Smooth muscle cell (in vitro differentiated cells): ENCODE data around the gene TAX1BP3. TPM values are rescaled to one million over a fixed set of nuclear protein-coding genes. Genes with fewer than 3 reads are reported as not detected.

ENCODE experiments used
- DNase-seq: peaks from one replicate; lab custom pipeline; 2025; ENCODE audit not compliant: unreplicated experiment; lab: John Stamatoyannopoulos, UW
- H2AFZ ChIP-seq: fragments of 200-600 bp; sonication (generic); 2 replicates; pipeline ENCODE4 v1.6.0; 2016; ENCODE audit warnings: antibody characterized with exemption, low read depth, mild to moderate bottlenecking
- H3F3A ChIP-seq: fragments of 200-600 bp; sonication (generic); 2 replicates; pipeline ENCODE4 v1.6.0; 2017; ENCODE audit warnings: antibody characterized with exemption, low read depth
- H3K27ac ChIP-seq: fragments of 200-600 bp; sonication (generic); 2 replicates; pipeline ENCODE4 v1.5.1; 2016; ENCODE audit warnings: low read depth, mild to moderate bottlenecking
- H3K27me3 ChIP-seq: fragments of 200-600 bp; sonication (generic); 2 replicates; pipeline ENCODE4 v1.6.1; 2016; ENCODE audit warnings: low read depth, mild to moderate bottlenecking
- H3K36me3 ChIP-seq: fragments of 200-600 bp; sonication (generic); 2 replicates; pipeline ENCODE4 v1.5.1; 2016; ENCODE audit warnings: low read depth
- H3K4me1 ChIP-seq: fragments of 200-600 bp; sonication (generic); 2 replicates; pipeline ENCODE4 v1.5.1; 2016; ENCODE audit warnings: low read depth
- H3K4me2 ChIP-seq: fragments of 200-600 bp; sonication (generic); 2 replicates; pipeline ENCODE4 v1.6.0; 2016; ENCODE audit warnings: mild to moderate bottlenecking
- H3K4me3 ChIP-seq: fragments of 200-600 bp; sonication (generic); 2 replicates; pipeline ENCODE4 v1.5.1; 2016; ENCODE audit warnings: mild to moderate bottlenecking
- H3K79me2 ChIP-seq: fragments of 200-600 bp; sonication (generic); 2 replicates; pipeline ENCODE4 v1.6.0; 2016; ENCODE audit warnings: low read depth, mild to moderate bottlenecking
- H3K9ac ChIP-seq: fragments of 200-600 bp; sonication (generic); 2 replicates; pipeline ENCODE4 v1.6.0; 2016; ENCODE audit warnings: low read depth
- H3K9me3 ChIP-seq: fragments of 200-600 bp; sonication (generic); replicated peaks from 2 replicates; pipeline ENCODE4 v1.5.1; 2016; ENCODE audit warnings: low read depth
- H4K20me1 ChIP-seq: fragments of 200-600 bp; sonication (generic); 2 replicates; pipeline ENCODE4 v1.6.0; 2016; ENCODE audit warnings: low read depth
- whole genome bisulfite sequencing: methylation state at CpG from one replicate; pipeline ENCODE4 v1.1.7; 2016; ENCODE audit warnings: low lambda C conversion rate; 5-methylcytosine and 5-hydroxymethylcytosine counted together
- polyA plus RNA-seq: library from polyadenylated mRNA; unstranded; fragments of >200 nt; fragmentation: Nextera tagmentation; extraction: Ambion mirVana; gene quantifications from 2 replicates; pipeline ENCODE4 v1.2.1, GENCODE V29; 2016
- total RNA-seq: library from RNA; depleted of rRNA; stranded (reverse); fragments of >200 nt; gene quantifications from 2 replicates; pipeline ENCODE4 v1.2.3, GENCODE V29; 2014
- TF ChIP-seq, protein P1 (sequence below): fragments of 200-600 bp; sonication (generic); IDR thresholded peaks from 2 replicates; pipeline ENCODE4 v1.5.1; 2017; ENCODE audit warnings: borderline replicate concordance, mild to moderate bottlenecking, antibody characterized with exemption; ENCODE audit not compliant: insufficient read depth, poor library complexity, severe bottlenecking

The TAX1BP3 gene
- total and polyA plus RNA-seq, 2 experiments from 2014 or later, result 115 to 295 TPM

DNA sequence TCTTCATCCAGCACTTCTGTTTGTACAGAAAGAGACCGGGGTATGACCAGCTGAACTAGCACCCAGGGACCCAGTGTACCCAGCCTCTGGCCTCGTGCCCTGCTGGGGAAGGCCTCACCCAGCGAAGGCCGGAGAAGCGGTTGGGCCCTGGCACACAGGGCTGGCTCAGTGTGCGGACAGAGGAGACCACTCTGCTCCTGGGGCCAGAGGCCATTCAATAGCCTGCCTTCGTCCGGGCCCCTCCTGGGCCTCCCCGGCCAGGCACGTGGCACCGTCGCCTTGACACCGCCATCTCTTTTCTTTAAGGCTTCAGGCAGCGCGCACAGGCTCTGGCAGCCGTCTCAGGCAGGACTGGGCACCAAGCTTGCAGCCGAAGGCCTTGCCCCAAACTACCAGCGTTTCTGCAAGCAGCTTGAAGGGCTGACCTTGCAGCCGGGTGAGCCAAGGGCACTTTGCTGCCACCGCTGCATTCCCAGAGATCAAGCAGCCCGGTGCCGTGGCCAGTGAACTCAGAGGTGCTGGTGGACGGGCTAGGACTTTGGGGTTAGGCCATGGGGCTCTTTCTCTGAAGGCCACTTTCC lies 8.0 kb downstream of the TAX1BP3 start:
- Histone ChIP-seq H3K4me3 (no peak overlapping the region), H3F3A (peaks cover 6% of the 10 kb centered on the region), H3K4me2 (peak overlapping the region; percentile 11), H3K27me3 (no peaks in the 10 kb centered on the region), H3K9ac (peak overlapping the region; percentile 67), H2AFZ (no peak overlapping the region), H3K27ac (peak overlapping the region; percentile 86), H4K20me1 (peaks cover 27% of the 10 kb centered on the region), H3K36me3 (no peaks in the 10 kb centered on the region), H3K4me1 (peaks cover 4% of the 10 kb centered on the region), H3K79me2 (no peaks in the 10 kb centered on the region), H3K9me3 (no peaks in the 10 kb centered on the region)
- no peak for DNase-seq
- TF ChIP-seq, protein P1, sequence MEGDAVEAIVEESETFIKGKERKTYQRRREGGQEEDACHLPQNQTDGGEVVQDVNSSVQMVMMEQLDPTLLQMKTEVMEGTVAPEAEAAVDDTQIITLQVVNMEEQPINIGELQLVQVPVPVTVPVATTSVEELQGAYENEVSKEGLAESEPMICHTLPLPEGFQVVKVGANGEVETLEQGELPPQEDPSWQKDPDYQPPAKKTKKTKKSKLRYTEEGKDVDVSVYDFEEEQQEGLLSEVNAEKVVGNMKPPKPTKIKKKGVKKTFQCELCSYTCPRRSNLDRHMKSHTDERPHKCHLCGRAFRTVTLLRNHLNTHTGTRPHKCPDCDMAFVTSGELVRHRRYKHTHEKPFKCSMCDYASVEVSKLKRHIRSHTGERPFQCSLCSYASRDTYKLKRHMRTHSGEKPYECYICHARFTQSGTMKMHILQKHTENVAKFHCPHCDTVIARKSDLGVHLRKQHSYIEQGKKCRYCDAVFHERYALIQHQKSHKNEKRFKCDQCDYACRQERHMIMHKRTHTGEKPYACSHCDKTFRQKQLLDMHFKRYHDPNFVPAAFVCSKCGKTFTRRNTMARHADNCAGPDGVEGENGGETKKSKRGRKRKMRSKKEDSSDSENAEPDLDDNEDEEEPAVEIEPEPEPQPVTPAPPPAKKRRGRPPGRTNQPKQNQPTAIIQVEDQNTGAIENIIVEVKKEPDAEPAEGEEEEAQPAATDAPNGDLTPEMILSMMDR, result no peak
- WGBS, result 97% methylated on average over 23 of the region's 23 CpGs

DNA sequence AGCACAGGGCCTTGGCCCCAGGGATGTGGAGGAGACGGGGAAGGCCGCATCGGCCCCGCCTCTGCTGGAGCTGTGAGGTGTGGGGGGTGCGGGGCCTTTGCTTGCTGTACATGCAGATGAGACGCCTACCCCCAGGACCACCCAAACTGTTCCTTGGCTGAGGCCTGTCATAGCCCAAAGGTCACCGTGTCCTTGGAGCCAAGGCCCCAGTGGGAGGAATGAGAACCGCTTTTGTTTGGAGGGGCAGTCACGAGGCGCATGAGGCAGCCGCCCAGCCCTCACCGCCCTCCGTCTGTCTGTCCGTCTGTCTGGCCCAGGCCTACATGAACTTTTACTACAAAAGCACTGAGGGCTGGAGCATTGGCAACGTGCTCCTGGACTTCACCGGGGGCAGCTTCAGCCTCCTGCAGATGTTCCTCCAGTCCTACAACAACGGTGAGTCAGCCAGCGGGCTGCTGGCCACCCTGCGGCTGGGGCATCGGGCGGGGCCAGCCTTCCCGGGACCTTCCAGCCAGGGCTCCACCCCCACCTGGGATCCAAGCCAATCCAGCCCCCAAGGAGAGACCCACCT lies 8.8 kb downstream of the TAX1BP3 start:
- peak overlapping the region; percentile 11 for H3K4me2 ChIP-seq
- no peak overlapping the region for H2AFZ ChIP-seq
- TF ChIP-seq, protein P1, result peak; percentile 22
- H3K79me2 ChIP-seq, result no peaks in the 10 kb centered on the region
- H3K4me1 ChIP-seq, result peaks cover 4% of the 10 kb centered on the region
- H3K27ac ChIP-seq, result peak overlapping the region; percentile 86
- peak overlapping the region; percentile 67 for H3K9ac ChIP-seq
- peak; percentile 23 for DNase-seq
- H3K4me3 ChIP-seq, result no peak overlapping the region
- H3F3A ChIP-seq, result peaks cover 2% of the 10 kb centered on the region
- WGBS, result 50% methylated on average over 22 of the region's 22 CpGs
- H3K36me3 ChIP-seq, result no peaks in the 10 kb centered on the region
- peaks cover 19% of the 10 kb centered on the region for H4K20me1 ChIP-seq
- H3K27me3 ChIP-seq, result no peaks in the 10 kb centered on the region
- H3K9me3 ChIP-seq, result no peaks in the 10 kb centered on the region

DNA sequence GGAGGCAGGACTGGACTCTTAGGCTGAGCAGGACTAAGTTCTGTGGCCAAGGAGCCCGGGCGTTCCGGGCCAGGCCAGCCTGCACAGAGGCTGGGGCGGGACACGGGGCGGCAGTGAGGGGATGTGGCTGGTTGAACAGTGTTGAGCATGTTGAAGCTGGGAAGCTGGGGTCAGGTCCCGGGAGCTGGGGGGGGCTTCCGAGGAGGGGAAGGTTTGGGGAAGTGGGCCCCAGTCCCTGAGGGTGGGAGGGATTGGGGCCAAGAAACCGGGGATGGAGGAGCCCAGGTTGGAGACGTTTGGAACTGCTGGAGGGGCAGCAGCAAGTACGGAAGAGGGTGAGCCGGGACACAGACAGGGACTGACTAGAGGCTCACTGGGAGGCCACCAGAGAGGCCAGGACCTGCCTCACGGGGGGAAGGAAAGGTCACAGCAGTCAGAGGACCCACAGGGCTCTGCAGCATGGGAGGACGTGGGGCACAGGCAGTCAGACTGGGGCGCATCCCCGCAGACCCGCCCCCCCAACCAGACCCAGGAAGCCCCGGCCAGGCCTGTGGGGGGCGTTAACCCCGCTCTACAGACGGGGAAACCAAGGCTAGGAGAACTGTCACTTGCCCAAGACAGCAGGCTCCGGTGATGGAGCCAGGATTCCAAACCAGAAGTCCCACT lies 9.5 kb downstream of the TAX1BP3 start:
- Histone ChIP-seq H3K27ac (peak overlapping the region; percentile 86), H3K4me3 (no peak overlapping the region), H3K79me2 (no peaks in the 10 kb centered on the region), H3K36me3 (no peaks in the 10 kb centered on the region), H3K4me1 (peaks cover 4% of the 10 kb centered on the region), H3K27me3 (no peaks in the 10 kb centered on the region), H2AFZ (no peak overlapping the region), H3K9me3 (no peaks in the 10 kb centered on the region), H3K9ac (peak overlapping the region; percentile 33), H3K4me2 (peak overlapping the region; percentile 11), H3F3A (no peaks in the 10 kb centered on the region), H4K20me1 (peaks cover 12% of the 10 kb centered on the region)
- WGBS, result 95% methylated on average over 16 of the region's 22 CpGs
- TF ChIP-seq, protein P1, result no peak
- no peak for DNase-seq
